Retina (tissue), 1 donor: ENCODE results near the gene TRNAU1AP.
"Not testable (repeated sequence)": the region's sequence is repeated elsewhere in the genome, so short reads cannot be mapped to it uniquely, and the experiment has no call there.

Source experiments
- DNase-seq: peaks from one replicate; pipeline ENCODE4 v3.0.0-alpha.2; 2016

TRNAU1AP gene

DNA sequence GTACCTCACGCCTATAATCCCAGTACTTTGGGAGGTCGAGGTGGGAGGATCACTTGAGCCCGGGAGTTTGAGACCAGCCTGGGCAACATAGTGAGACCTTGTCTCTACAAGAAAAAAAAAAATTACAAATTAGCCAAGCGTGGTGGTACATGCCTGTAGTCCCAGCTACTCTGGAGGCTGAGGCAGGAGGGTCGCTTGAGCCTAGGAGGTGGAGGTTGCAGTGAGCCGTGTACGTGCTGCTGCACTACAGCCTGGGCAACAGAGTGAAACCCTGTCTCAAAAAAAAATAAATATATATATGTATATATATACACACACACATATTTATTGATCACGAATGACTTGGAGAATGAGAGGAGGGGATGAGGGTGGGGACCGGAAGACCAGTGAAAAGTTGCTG lies 30.3 kb upstream of the TRNAU1AP start:
- not testable (repeated sequence) for DNase-seq

DNA sequence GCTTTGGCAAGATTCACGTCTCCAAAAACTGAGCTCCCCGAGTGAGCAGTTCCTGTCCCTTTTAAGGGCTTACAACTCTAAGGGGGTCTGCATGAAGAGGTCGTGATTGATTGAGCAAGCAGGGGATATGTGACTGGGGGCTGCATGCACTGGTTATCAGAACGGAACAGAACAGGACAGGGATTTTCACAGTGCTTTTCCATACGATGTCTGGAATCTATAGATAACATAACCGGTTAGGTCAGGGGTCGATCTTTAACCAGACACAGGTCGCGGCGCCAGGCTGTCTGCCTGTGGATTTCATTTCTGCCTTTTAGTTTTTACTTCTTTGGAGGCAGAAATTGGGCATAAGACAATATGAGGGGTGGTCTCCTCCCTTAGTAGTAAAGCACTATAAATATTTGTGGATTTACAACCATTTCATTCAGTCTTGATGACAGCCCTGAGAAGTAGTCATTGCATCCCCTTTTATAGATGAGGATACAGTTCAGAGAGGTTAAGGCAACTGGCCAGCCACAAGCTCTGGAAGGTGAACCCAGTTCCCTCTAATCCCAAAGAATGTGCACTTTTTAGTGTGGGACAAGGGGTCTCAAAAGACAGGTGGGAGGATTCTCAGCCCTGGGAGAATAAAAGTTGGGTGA lies 27.8 kb upstream of the TRNAU1AP start:
- not testable (repeated sequence) for DNase-seq

DNA sequence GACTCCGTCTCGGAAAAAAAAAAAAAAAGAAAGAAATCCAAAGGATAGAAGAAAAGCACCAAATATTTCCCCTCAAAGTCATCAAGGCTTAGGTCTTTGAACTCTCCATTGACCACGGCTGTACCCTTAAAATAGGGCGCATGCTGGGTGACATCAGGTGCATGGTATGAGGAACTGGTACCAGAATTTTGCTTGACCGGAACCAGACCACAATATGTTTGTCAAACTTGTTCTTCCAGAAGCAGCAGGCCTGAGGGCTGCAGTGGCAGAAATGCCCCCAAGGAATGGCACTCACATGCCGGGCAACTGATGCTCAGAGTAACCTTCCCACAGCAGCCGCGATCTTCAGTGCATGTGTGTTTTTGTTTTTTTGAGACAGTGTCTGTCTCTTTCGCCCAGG lies 26.0 kb upstream of the TRNAU1AP start:
- DNase-seq = no peak

DNA sequence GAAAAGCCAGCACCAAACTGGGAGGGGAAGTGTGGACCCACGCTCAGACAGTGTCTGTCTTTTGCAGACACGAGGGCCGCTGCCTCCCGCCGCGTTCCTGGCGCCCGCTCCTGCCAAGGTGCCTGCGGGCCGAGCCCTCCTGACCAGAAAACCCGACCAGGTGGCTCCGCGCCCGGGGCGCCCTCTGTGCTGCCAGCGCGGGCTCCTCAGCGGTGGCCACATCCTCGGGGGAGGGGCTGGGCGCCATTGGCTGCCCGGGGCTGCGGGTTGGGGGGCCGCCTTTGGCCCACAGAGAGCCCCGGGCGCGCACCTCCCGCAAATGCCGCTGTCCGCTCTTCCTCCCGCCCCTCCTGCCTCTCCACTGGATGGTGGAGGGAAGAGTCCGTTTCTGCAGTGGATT lies 22.4 kb upstream of the TRNAU1AP start:
- DNase-seq = no peak

DNA sequence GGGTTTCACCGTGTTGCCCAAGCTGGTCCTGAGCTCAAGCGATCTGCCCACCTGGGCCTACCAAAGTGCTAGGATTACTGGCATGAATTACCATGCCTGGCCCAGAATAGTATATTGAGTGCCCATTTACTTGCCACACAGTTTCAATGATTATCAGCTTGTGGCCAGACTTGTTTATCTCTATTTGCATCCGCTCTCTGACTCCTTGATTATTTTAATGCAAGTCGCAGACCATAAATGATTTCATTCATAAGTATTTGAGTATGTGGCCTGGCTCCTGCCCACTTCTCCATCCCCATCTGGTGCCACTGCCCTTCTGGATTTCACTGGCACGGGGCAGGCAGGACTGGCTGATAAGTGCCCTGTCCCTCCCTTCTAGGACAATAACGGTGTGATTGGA lies 18.2 kb upstream of the TRNAU1AP start:
- no peak for DNase-seq

DNA sequence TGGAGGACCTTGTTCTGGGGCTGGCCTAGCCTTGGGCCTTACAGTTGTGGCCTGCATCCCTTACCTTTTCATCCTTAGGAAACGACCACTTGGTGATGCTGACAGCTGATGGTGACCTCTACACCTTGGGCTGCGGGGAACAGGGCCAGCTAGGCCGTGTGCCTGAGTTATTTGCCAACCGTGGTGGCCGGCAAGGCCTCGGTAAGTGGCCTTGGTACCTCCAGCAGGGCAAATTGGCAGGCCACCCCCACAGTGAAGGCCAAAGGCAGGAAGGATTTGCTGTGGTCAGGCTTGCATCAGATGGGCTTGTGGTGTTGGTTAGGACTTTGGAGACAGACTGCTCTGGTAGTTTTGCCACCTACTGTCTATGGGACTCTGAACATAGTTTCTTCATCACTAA lies 17.7 kb upstream of the TRNAU1AP start:
- no peak for DNase-seq

DNA sequence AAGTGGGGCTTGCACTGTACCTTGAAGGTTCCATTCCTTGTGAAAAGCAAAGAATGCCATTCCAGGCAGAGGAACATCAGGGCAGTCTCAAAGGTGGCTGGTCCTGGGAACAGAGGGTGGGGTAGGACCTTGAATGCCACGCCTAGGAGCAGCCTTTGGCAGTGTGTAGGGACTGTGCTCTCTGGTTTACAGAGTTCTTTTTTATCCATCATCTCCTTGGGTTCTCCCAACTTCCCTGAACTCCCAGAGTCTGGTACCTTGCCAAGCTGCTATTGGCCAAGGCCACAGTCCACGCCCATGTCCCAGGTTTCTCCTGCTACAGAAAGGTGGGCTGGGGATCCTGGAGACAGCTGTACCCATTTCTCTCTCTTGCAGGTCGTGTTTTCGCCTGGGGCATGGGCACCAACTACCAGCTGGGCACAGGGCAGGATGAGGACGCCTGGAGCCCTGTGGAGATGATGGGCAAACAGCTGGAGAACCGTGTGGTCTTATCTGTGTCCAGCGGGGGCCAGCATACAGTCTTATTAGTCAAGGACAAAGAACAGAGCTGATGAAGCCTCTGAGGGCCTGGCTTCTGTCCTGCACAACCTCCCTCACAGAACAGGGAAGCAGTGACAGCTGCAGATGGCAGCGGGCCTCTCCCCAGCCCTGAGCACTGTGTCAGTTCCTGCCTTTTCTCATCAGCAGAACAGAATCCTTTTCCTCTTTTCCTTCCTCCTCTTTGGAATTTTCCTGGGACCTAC lies 15.3 kb upstream of the TRNAU1AP start:
- DNase-seq = no peak

DNA sequence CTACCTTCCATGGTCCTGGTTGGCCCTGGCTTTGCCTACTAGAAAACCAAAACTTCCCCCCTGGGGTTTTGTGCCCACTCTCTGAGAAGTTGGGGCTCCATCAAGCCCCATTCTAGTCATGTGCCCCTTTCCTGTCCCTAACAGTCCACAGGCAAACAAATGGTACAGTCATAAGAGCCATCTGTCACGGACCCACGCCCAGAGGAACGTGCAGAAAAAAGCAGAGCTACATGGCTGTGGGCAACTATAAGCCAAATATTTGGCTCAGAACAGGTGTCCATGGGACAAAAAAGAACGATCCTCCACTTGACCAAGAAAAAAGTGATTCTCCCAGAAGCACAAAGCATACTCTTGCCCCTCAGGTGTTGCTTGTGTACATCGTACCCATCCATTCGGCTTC lies 14.6 kb upstream of the TRNAU1AP start:
- no peak for DNase-seq

DNA sequence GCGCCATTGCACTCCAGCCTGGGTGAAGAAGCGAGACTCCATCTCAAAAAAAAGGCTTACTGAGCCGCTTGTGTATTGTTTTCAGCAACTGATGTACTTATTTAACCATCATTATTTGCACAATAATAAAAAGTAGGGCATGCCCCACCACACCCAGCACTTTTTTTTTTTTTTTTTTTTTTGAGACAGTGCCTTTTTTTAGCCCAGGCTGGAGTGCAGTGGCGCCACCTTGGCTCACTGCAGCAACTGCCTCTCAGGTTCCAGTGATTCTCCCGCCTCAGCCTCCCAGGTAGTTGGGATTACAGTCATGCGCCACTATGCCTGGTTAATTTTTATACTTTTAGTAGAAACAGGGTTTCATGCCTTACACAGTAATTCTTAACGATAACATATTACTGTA lies 12.2 kb upstream of the TRNAU1AP start:
- no peak for DNase-seq

DNA sequence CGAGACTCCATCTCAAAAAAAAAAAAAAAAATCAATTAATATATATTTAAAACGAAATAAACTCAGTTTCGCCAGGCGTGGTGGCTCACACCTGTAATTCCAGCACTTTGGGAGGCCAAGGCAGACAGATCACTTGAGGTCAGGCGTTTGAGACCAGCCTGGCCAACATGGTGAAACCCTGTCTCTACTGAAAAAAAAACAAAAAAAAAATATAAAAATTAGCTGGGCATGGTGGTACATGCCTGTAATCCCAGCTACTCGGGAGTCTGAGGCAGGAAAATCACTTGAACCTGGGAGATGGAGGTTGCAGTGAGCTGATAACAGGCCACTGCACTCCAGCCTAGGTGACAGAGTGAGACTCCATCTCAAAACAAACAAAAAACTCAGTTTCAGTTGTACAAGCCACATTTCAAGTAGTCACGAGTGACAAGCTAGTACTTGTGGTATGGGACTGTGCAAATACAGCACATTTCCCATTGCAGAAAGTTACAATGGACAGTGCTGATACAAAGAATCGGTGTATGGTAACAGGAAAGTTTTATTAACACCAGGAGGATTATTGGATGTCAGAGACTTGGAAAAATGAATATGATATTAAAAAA lies 11.4 kb upstream of the TRNAU1AP start:
- not testable (repeated sequence) for DNase-seq

DNA sequence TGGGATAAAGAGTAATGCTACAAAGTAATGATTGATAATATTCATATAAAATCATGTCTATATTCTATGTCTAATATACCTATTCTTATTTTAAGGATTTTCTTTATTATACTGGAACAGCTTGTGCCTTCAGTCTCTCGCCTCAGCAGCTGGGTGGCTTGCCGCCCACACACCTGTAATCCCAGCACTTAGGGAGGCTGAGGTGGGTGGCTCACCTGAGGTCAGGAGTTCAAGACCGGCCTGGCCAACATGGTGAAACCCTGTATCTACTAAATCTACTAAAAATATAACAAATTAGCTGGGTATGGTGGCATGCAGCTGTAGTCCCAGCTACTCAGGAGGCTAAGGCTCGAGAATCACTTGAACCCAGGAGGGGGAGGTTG lies 7.6 kb upstream of the TRNAU1AP start:
- no peak for DNase-seq

DNA sequence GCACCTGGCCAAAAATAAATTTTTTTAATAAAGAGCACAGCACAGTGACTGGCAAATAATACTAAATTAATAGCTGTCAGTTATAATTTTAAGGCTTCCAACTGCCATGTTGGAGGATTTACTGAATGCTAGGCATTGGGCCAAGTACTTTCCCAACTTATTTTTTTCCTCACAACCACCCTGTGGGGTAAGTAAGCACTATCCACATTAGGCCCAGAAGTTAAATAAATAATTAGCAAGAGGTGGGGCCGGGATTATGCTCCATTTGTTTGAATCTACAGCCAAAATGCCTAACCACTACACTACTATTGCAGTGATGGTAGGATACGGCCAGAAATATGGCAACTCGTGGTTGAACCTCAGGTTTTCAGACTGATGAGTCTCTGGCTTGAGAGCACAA lies 4.6 kb upstream of the TRNAU1AP start:
- no peak for DNase-seq

DNA sequence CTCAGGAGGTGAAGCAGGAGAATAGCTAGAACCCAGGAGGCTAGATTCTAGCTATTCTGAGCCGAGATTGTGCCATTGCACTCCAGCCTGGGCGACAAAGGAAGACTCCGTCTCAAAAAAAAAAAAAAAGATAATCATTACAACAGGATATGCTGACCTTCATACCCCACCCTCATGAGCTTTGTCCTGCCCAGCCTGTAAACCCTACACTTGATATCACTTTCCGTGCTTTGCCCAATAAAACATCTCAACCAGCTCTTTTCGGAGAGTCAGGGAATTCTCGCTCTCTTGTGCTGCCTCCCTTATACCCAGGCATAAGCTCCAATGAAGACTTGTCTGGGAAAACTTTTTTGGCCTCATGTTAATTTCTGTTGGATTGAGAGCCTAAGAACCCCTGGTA lies 1.5 kb upstream of the TRNAU1AP start:
- DNase-seq = no peak

DNA sequence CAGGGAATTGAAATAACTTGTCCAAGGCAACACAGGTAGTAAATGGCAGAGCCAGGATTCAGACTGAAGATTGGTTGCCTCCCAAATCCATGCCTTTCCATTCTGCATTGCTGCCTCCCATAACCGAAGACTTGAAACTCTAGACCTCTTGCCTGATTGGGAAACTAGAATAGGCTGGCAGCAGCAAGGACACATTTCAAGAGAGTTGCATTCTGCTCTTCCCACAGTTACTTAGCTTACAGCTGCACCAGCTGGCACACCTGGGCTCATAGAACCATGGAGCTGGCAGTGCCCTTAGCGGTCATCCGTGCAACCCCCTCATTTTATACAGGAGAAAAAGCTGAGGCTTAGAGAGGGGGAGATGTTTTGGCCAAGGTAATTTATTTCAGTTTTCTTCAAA lies 8.0 kb downstream of the TRNAU1AP start:
- no peak for DNase-seq

DNA sequence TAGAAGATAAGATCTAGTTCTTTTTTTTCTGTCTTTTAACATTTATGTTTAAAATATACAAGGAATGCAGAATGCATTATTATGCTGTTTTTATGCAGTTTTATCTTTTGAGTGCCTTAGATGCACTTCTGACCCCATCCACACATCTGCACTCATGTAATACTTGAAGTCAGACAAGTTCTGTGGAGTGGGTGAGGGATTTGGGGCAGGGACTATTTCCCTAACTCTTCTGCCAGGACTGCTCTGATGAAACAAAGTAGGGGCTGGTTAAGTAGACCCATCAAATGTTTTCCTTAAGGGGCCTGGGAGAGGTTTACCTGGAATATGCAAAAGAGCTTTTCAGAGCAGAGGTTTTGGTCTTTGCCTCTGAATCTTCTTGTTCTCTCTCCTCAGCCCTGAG lies 11.4 kb downstream of the TRNAU1AP start:
- no peak for DNase-seq

DNA sequence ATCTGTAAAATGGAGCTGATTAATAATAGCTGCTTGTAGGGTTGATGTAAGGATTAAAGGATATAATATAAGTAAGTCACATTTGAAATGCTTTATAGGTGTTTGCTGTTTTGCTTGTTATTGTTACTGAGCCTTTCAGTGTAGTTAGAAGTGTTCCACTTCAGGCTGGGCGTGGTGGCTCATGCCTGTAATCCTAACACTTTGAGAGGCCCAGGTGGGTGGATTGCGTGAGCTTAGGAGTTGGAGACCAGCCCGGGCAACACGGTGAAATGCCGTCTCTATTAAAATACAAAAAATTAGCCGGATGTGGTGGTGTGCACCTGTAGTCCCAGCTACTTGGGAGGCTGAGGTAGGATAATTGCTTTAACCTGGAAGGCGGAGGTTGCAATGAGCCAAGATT lies 12.2 kb downstream of the TRNAU1AP start:
- no peak for DNase-seq

DNA sequence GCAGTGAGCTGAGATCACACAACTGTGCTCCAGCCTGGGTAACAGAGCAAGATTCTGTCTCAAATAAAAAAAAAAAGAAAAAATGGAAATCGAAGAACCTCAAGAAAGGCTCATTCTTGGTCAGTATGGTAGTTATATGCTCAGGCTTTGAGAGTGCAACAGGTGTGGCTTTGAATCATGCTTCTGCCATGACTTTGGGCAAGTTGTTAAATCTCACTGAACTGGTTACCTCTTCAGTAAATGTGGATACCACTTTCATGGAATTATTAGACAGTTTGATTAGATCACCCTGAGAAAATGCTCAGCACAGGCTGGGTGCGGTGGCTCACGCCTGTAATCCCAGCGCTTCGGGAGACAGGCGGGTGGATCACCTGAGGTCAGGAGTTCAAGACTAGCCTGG lies 12.8 kb downstream of the TRNAU1AP start:
- DNase-seq = no peak

DNA sequence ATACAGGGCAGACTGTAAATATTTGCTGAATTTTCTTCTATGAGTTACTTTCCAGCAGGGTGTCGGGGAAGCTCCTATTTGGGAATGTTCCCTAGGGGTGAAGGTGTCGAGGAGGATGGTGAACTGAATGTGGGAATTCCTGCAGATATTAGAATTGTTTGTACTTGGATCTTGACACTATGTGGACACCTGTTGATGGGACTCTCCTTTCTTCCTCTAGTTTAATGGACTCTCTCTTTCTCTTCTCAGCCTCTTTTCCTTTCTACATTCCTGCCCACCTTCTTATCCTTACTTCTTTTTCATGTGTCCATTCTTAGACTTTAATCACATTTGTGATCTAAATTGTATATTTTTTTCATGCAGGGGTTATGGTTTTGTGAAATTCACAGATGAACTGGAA lies 14.0 kb downstream of the TRNAU1AP start:
- no peak for DNase-seq

DNA sequence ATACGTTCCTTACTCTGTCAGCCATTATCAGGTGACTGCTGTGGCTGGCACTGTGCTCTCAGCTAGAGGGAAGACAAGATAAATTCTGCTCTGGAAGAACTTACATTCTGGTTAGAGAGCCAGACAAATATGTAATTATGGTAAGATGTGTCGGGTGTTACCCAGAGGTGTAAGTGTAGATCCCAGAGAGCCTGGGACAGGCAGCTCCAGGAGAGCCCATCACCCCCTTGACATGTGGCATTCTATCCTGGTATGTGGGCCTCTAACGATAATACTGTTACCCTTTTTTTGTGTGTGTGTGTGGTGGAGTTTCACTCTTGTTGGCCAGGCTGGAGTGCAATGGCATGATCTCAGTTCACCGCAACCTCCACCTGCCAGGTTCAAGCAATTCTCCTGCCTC lies 19.0 kb downstream of the TRNAU1AP start:
- no peak for DNase-seq

DNA sequence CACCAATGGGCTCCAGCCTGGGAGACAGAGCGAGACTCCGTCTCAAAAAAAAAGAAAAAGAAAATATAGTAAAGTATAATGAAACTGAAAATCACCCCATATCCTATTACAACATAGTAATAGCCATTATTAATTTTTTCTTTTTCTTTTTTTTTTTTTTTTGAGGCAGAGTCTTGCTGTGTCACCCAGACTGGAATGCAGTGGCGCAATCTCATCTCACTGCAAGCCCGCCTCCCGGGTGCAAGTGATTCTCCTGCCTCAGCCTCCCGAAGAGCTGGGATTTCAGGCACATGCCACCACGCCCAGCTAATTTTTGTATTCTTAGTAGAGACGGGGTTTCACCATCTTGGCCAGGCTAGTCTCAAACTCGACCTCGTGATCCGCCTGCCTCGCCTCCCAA lies 20.0 kb downstream of the TRNAU1AP start:
- DNase-seq = not testable (repeated sequence)

DNA sequence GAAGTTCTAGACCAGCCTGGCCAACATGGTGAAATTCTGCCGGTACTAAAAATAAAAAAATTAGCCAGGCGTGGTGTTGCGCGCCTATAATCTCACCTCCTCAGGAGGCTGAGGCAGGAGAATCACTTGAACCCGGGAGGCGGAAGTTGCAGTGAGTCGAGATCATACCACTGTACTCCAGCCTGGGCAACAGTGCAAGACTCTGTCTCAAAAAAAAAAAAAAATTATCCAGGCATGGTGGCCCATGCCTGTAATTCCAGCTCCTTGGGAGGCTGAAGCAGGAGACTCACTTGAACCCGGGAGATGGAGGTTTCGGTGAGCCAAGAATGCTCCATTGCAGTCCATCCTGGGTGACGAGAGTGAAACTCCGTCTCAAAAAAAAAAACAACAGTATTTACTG lies 20.7 kb downstream of the TRNAU1AP start:
- no peak for DNase-seq

DNA sequence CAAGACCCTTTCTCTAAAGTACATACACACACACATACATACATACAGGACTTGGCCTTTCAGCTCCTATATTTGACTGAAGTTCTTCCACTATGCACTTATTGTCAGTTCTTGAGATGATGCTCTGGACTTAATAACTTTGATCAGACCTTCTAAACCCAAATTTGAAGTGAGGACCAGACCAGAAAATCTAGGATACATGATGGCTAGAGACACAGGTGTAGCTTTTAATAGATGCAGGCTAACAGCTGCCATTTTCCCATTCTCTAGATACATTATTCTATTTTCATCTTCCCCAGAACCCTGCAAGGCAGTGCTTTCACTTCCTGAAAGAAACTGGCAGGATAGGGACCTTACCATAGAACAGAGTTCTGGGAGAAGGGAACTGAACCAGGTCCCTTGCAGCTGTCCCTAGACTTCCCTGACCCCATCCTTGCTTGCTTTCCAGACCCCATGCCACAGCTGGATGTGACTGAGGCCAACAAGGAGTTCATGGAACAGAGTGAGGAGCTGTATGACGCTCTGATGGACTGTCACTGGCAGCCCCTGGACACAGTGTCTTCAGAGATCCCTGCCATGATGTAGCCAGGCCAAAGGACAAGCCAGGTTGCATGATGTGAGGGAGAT lies 24.3 kb downstream of the TRNAU1AP start:
- no peak for DNase-seq

DNA sequence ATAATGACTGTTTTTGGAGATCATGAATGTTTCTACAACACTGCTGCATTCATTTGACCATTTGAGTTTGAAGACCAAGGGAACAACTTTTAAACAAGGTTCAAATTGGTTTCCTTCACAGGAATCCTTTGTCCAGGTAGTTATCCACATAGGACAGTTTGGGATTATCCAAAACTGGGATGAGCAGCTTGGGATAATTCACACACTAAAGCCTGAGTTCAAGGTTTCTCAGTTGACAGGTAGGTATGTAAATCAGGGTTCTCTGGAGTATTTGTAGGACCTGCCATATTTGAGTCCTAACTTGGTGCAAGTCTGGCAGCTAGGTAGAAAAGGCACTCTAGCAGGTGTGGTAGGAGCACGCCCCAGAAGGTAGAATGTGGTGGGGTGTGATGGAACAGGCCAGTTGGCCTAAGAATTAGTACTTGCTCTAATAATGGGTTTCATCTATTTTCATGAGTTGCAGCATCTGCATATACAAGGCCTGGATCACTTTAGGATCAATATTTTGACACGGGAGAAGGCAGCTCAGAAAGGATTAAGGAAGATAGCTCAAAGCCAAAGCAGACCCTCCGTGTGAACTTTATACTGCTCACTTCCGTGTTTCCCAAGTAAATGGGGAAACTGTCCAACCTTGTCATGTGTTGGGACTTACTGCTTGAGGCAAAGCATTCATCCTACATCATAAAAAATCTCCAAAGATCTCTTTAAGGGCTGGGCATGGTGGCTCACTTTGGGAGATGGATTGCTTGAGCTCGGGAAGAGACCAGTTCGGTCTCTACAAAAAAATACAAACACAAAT lies 25.1 kb downstream of the TRNAU1AP start:
- no peak for DNase-seq
